AG04449 (cell line): ENCODE data around the gene PIK3CD.

Source experiments
- CTCF ChIA-PET: fragments of 350-600 bp; formaldehyde crosslinking; extraction: SDS; loops from one replicate; lab custom pipeline; 2021; ENCODE audit warnings: antibody characterized with exemption; lab: Yijun Ruan, JAX
- POLR2A ChIA-PET: fragments of 400-600, 350-600 bp; formaldehyde crosslinking; extraction: SDS; loops from one replicate; lab custom pipeline; 2020; ENCODE audit warnings: antibody characterized with exemption, inconsistent platforms; lab: Yijun Ruan, JAX
- DNase-seq: peaks from one replicate; pipeline ENCODE4 v3.0.0-alpha.2; 2010; ENCODE audit warnings: low read depth, low spot score
- H3K4me3 ChIP-seq: 2 replicates; pipeline ENCODE4 v1.5.1; 2011; ENCODE audit warnings: low read depth, mild to moderate bottlenecking, control low read depth, low read length
- CTCF ChIP-seq: IDR thresholded peaks from one replicate; pipeline ENCODE4 v1.5.1; 2011; ENCODE audit warnings: mild to moderate bottlenecking, moderate library complexity, low read length, control low read depth, inconsistent platforms; ENCODE audit not compliant: insufficient read depth; ENCODE audit errors: missing control alignments

Gene PIK3CD

GRCh38 chr1:9723926-9724325 lies 72.4 kb downstream of the PIK3CD start:
- TF ChIP-seq CTCF = no peak
- ChIA-PET CTCF (interaction anchor here (0.7 to 7.2 kb wide), 10 partner anchors 11 to 145 kb away, joined by 3 to 82 read pairs (median 14); no protein-coding TSS in a partner anchor), POLR2A (no interaction called here)
- DNase-seq = no peak
- no peak overlapping the region for H3K4me3 ChIP-seq

- DNase-seq = no peak
- peak; percentile 92 for TF ChIP-seq CTCF
- no peak overlapping the region for H3K4me3 ChIP-seq
- ChIA-PET POLR2A (no interaction called here), CTCF (interaction anchor here (0.8 to 7.2 kb wide), 20 partner anchors 9 to 144 kb away, joined by 3 to 82 read pairs (median 4); partner anchors contain the start of gene PIK3CD)
Measured at GRCh38 chr1:9724706-9725476, 73.4 kb downstream of the PIK3CD start.

GRCh38 chr1:9726406-9726805 lies 74.9 kb downstream of the PIK3CD start:
- no peak overlapping the region for H3K4me3 ChIP-seq
- no peak for DNase-seq
- no peak for TF ChIP-seq CTCF
- POLR2A ChIA-PET = no interaction called here
- CTCF ChIA-PET = interaction anchor here (1.0 to 4.1 kb wide), 9 partner anchors 10 to 142 kb away, joined by 3 to 21 read pairs (median 9); no protein-coding TSS in a partner anchor

GRCh38 chr1:9726905-9727595 lies 75.5 kb downstream of the PIK3CD start:
- H3K4me3 ChIP-seq = no peak overlapping the region
- ChIA-PET POLR2A (no interaction called here), CTCF (interaction anchor here (1.0 to 4.1 kb wide), 12 partner anchors 11 to 142 kb away, joined by 3 to 21 read pairs (median 6); no protein-coding TSS in a partner anchor)
- TF ChIP-seq CTCF = no peak
- DNase-seq = no peak

- no peak for TF ChIP-seq CTCF
- DNase-seq = no peak
- no peak overlapping the region for H3K4me3 ChIP-seq
- ChIA-PET POLR2A (interaction anchor here (0.7 kb wide), 1 partner anchor 28 kb away, joined by 3 read pairs; no protein-coding TSS in a partner anchor), CTCF (interaction anchor here (1.5 to 2.3 kb wide), 3 partner anchors 13 to 102 kb away, joined by 5 to 6 read pairs (median 6); no protein-coding TSS in a partner anchor)
Measured at GRCh38 chr1:9728451-9729295, 77.1 kb downstream of the PIK3CD start.
